Transverse colon (tissue), 4 donors: ENCODE results near the gene CCDC167.

Experiments used
- EP300 ChIP-seq: sonication (generic); formaldehyde crosslinking; IDR thresholded peaks from one replicate; pipeline ENCODE4 v1.6.1; 2017; ENCODE audit warnings: antibody characterized with exemption, low read depth
- POLR2A ChIP-seq: fragments of 450-650 bp; IDR thresholded peaks from one replicate; pipeline ENCODE4 v1.6.1; 2016; ENCODE audit warnings: antibody characterized with exemption, mild to moderate bottlenecking, moderate library complexity
- POLR2AphosphoS5 ChIP-seq, 3 donors: sonication (generic); formaldehyde crosslinking; IDR thresholded peaks; one replicate each; pipeline ENCODE4 v1.6.1; 2016; ENCODE audit warnings: antibody characterized with exemption in 3 of 3
- TF ChIP-seq, protein P1 (sequence below), 5 experiments: fragments of 200-600 bp in 3 of 5; fragments of 450-650 bp in 2 of 5; sonication (generic) in 3 of 5; IDR thresholded peaks; 1 replicate in 2 of 5; 2 replicates in 3 of 5; pipeline ENCODE4 v1.5.1; 2016 to 2017; ENCODE audit warnings: antibody characterized with exemption in 5 of 5, inconsistent platforms in 3 of 5, mild to moderate bottlenecking in 2 of 5, moderate library complexity in 1 of 5

GRCh38 chr6:37452522-37452921 is 47.2 kb downstream of the CCDC167 start:
- TF ChIP-seq, protein P1, sequence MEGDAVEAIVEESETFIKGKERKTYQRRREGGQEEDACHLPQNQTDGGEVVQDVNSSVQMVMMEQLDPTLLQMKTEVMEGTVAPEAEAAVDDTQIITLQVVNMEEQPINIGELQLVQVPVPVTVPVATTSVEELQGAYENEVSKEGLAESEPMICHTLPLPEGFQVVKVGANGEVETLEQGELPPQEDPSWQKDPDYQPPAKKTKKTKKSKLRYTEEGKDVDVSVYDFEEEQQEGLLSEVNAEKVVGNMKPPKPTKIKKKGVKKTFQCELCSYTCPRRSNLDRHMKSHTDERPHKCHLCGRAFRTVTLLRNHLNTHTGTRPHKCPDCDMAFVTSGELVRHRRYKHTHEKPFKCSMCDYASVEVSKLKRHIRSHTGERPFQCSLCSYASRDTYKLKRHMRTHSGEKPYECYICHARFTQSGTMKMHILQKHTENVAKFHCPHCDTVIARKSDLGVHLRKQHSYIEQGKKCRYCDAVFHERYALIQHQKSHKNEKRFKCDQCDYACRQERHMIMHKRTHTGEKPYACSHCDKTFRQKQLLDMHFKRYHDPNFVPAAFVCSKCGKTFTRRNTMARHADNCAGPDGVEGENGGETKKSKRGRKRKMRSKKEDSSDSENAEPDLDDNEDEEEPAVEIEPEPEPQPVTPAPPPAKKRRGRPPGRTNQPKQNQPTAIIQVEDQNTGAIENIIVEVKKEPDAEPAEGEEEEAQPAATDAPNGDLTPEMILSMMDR (IDR thresholded peaks at IDR 0.05): no peak
- TF ChIP-seq POLR2AphosphoS5 (IDR thresholded peaks at IDR 0.05) (no peak), POLR2A (no peak), EP300 (no peak)
